ENCODE results near the gene GARIN6.

DNA sequence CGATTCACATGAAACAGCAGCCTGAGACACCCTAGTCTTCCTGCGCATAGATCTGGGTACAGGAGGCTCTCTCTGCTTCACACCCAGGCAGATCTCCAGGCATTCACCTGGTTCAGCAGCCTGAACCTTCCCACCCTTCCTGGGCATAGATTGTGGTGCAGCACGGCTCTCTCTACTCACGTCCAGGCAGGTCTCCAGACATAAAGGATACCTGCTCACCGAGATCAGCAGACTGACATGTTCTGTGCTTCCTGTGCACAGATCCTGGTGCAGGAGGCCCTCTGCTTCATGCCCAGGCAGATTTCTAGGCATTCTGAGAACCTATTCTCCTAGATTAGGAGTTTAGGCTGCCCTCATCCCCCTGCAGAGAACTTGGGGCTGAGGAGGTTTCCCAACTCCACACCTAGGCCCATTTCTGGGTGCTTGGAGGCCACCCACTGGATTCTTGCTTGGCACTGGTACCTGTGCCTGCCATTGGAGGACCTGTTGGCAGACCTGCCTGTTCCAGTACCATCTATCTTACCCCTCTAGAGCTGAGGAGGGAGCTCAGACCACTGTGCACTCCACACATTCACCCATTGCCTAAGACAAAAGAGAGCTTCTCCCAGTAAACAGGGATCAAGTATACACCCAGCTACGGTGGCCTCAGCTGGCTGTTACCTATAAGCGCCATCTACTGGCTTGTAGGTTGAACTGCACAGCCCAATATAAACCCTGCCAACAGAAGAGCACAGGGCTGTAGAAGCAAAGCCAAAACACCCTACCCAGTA lies 28.0 kb upstream of the GARIN6 start:
- TF ChIP-seq, protein P1, sequence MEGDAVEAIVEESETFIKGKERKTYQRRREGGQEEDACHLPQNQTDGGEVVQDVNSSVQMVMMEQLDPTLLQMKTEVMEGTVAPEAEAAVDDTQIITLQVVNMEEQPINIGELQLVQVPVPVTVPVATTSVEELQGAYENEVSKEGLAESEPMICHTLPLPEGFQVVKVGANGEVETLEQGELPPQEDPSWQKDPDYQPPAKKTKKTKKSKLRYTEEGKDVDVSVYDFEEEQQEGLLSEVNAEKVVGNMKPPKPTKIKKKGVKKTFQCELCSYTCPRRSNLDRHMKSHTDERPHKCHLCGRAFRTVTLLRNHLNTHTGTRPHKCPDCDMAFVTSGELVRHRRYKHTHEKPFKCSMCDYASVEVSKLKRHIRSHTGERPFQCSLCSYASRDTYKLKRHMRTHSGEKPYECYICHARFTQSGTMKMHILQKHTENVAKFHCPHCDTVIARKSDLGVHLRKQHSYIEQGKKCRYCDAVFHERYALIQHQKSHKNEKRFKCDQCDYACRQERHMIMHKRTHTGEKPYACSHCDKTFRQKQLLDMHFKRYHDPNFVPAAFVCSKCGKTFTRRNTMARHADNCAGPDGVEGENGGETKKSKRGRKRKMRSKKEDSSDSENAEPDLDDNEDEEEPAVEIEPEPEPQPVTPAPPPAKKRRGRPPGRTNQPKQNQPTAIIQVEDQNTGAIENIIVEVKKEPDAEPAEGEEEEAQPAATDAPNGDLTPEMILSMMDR (IDR thresholded peaks at IDR 0.05) = peak in 3 of 6 experiments; percentile 36 to 75 (median 46)
- TF ChIP-seq POLR2A (IDR thresholded peaks at IDR 0.05) = no peak

All from esophagus squamous epithelium (tissue), 4 donors.